SK-N-SH treated with all-trans-retinoic acid at 6 μM for 48 hours (cell line): ENCODE measurements around the gene MGLL.

Experiments used
- ATAC-seq: fragments of 200-7000 bp; cut with Tn5 transposase; 3 replicates; pipeline ENCODE4 v1.9.1; 2020; ENCODE audit warnings: mild to moderate bottlenecking, moderate library complexity
- ARNTL ChIP-seq: fragments of 450-650 bp; formaldehyde crosslinking; IDR thresholded peaks from 2 replicates; pipeline ENCODE4 v1.5.0; 2020; ENCODE audit warnings: low read depth, mild to moderate bottlenecking, moderate library complexity, borderline replicate concordance
- BACH2 ChIP-seq: fragments of 250-450 bp; sonication (Bioruptor Pico); IDR thresholded peaks from 2 replicates; pipeline ENCODE4 v1.9.0; 2021; ENCODE audit warnings: mild to moderate bottlenecking, borderline replicate concordance
- CREB5 ChIP-seq: fragments of 250-450 bp; sonication (Bioruptor Pico); IDR thresholded peaks from 2 replicates; pipeline ENCODE4 v1.5.1; 2020; ENCODE audit warnings: low read depth, mild to moderate bottlenecking, moderate library complexity
- CSDC2 ChIP-seq: fragments of 250-450 bp; sonication (Bioruptor Pico); IDR thresholded peaks from 2 replicates; pipeline ENCODE4 v1.5.0; 2020; ENCODE audit warnings: mild to moderate bottlenecking, moderate library complexity
- CSRNP3 ChIP-seq: fragments of 250-450 bp; sonication (Bioruptor Pico); IDR thresholded peaks from 2 replicates; pipeline ENCODE4 v1.5.1; 2021; ENCODE audit warnings: mild to moderate bottlenecking, moderate library complexity
- ESRRG ChIP-seq: fragments of 250-450 bp; sonication (Bioruptor Pico); IDR thresholded peaks from 2 replicates; pipeline ENCODE4 v1.6.1; 2021; ENCODE audit warnings: mild to moderate bottlenecking
- GLIS3 ChIP-seq: fragments of 250-450 bp; sonication (Bioruptor Pico); IDR thresholded peaks from 2 replicates; pipeline ENCODE4 v1.5.0; 2020; ENCODE audit warnings: mild to moderate bottlenecking, moderate library complexity
- ISL1 ChIP-seq: fragments of 250-450 bp; sonication (Bioruptor Pico); IDR thresholded peaks from 2 replicates; pipeline ENCODE4 v2.1.2; 2022; ENCODE audit warnings: mild to moderate bottlenecking, moderate library complexity
- OSR1 ChIP-seq: fragments of 250-450 bp; sonication (Bioruptor Pico); IDR thresholded peaks from 2 replicates; pipeline ENCODE4 v1.8.0; 2022; ENCODE audit warnings: moderate library complexity, mild to moderate bottlenecking, inconsistent platforms
- PATZ1 ChIP-seq: fragments of 250-450 bp; sonication (Bioruptor Pico); IDR thresholded peaks from 2 replicates; pipeline ENCODE4 v1.8.0; 2020; ENCODE audit warnings: mild to moderate bottlenecking, moderate library complexity, borderline replicate concordance
- POU6F1 ChIP-seq: fragments of 250-450 bp; sonication (Bioruptor Pico); IDR thresholded peaks from 2 replicates; pipeline ENCODE4 v1.8.0; 2021; ENCODE audit warnings: low read depth, mild to moderate bottlenecking, moderate library complexity, borderline replicate concordance
- PPARA ChIP-seq: fragments of 250-450 bp; sonication (Bioruptor Pico); IDR thresholded peaks from 2 replicates; pipeline ENCODE4 v1.5.0; 2020; ENCODE audit warnings: mild to moderate bottlenecking, borderline replicate concordance
- RARB ChIP-seq: fragments of 250-450 bp; sonication (Bioruptor Pico); IDR thresholded peaks from 2 replicates; pipeline ENCODE4 v1.8.0; 2021; ENCODE audit warnings: mild to moderate bottlenecking, moderate library complexity
- SNAI2 ChIP-seq: fragments of 250-450 bp; sonication (Bioruptor Pico); IDR thresholded peaks from 2 replicates; pipeline ENCODE4 v1.5.0; 2020; ENCODE audit warnings: mild to moderate bottlenecking, moderate library complexity
- TCF4 ChIP-seq: fragments of 250-450 bp; sonication (Bioruptor Pico); IDR thresholded peaks from 2 replicates; pipeline ENCODE4 v1.8.0; 2021; ENCODE audit warnings: mild to moderate bottlenecking, moderate library complexity, borderline replicate concordance
- TOX ChIP-seq: fragments of 250-450 bp; sonication (Bioruptor Pico); IDR thresholded peaks from 2 replicates; pipeline ENCODE4 v1.8.0; 2021; ENCODE audit warnings: mild to moderate bottlenecking, moderate library complexity, borderline replicate concordance
- TSHZ2 ChIP-seq: fragments of 250-450 bp; sonication (Bioruptor Pico); IDR thresholded peaks from 2 replicates; pipeline ENCODE4 v1.5.0; 2020; ENCODE audit warnings: mild to moderate bottlenecking, moderate library complexity
- ZC3H10 ChIP-seq: fragments of 250-450 bp; sonication (Bioruptor Pico); IDR thresholded peaks from 2 replicates; pipeline ENCODE4 v1.5.1; 2021; ENCODE audit warnings: mild to moderate bottlenecking, moderate library complexity
- ZFP3 ChIP-seq: fragments of 250-450 bp; sonication (Bioruptor Pico); IDR thresholded peaks from 2 replicates; pipeline ENCODE4 v1.5.0; 2020; ENCODE audit warnings: mild to moderate bottlenecking, moderate library complexity
- ZFP30 ChIP-seq: fragments of 450-650 bp; formaldehyde crosslinking; IDR thresholded peaks from 2 replicates; pipeline ENCODE4 v1.5.0; 2022; ENCODE audit warnings: mild to moderate bottlenecking, moderate library complexity
- ZNF565 ChIP-seq: fragments of 450-650 bp; formaldehyde crosslinking; conservative IDR thresholded peaks from 2 replicates; pipeline ENCODE4 v1.5.0; 2020; ENCODE audit warnings: low read depth, mild to moderate bottlenecking, moderate library complexity
- ZNF70 ChIP-seq: fragments of 450-650 bp; formaldehyde crosslinking; IDR thresholded peaks from 2 replicates; pipeline ENCODE4 v1.5.0; 2020; ENCODE audit warnings: mild to moderate bottlenecking, moderate library complexity
- ZNF8 ChIP-seq: fragments of 450-650 bp; formaldehyde crosslinking; IDR thresholded peaks from 2 replicates; pipeline ENCODE4 v1.5.0; 2020; ENCODE audit warnings: mild to moderate bottlenecking, moderate library complexity

The MGLL gene

GRCh38 chr3:127790882-127791183 is 31.5 kb downstream of the MGLL start:
- ATAC-seq = no peak
- TF ChIP-seq GLIS3 (CRISPR knock-in tag) = no peak
- no peak for TF ChIP-seq SNAI2 (CRISPR knock-in tag)
- TF ChIP-seq POU6F1 (CRISPR knock-in tag) = no peak
- TF ChIP-seq ISL1 (CRISPR knock-in tag) = no peak
- no peak for TF ChIP-seq CSRNP3 (CRISPR knock-in tag)
- no peak for TF ChIP-seq ZNF565 (CRISPR knock-in tag)
- no peak for TF ChIP-seq TCF4 (CRISPR knock-in tag)
- TF ChIP-seq PPARA (CRISPR knock-in tag) = no peak
- no peak for TF ChIP-seq CREB5 (CRISPR knock-in tag)
- TF ChIP-seq RARB (CRISPR knock-in tag) = no peak
- TF ChIP-seq ESRRG = no peak
- TF ChIP-seq BACH2 (CRISPR knock-in tag) = no peak
- no peak for TF ChIP-seq OSR1 (CRISPR knock-in tag)
- no peak for TF ChIP-seq ZFP3 (CRISPR knock-in tag)
- TF ChIP-seq ARNTL (CRISPR knock-in tag) = no peak
- no peak for TF ChIP-seq ZC3H10 (CRISPR knock-in tag)
- TF ChIP-seq PATZ1 (CRISPR knock-in tag) = no peak
- no peak for TF ChIP-seq CSDC2
- TF ChIP-seq ZNF8 (CRISPR knock-in tag) = no peak
- TF ChIP-seq TOX = no peak

- no peak for TF ChIP-seq TCF4 (CRISPR knock-in tag)
- no peak for ATAC-seq
Measured at GRCh38 chr3:127789990-127790881, 32.1 kb downstream of the MGLL start.

- TF ChIP-seq ZNF8 (CRISPR knock-in tag) (no peak), PATZ1 (CRISPR knock-in tag) (no peak), ZNF70 (no peak), OSR1 (CRISPR knock-in tag) (no peak), PPARA (CRISPR knock-in tag) (no peak), RARB (CRISPR knock-in tag) (no peak), CSDC2 (no peak), GLIS3 (CRISPR knock-in tag) (no peak), ZNF565 (CRISPR knock-in tag) (no peak), ZC3H10 (CRISPR knock-in tag) (no peak), SNAI2 (CRISPR knock-in tag) (no peak), TCF4 (CRISPR knock-in tag) (no peak), TSHZ2 (CRISPR knock-in tag) (no peak), ZFP30 (CRISPR knock-in tag) (no peak), BACH2 (CRISPR knock-in tag) (no peak), POU6F1 (CRISPR knock-in tag) (no peak), ESRRG (no peak)
- no peak for ATAC-seq
Measured at GRCh38 chr3:127789051-127789450, 33.3 kb downstream of the MGLL start.
